HepG2 (cell line): ENCODE measurements around the gene GNA12. TPM values are rescaled to one million over a fixed set of nuclear protein-coding genes. Genes with fewer than 3 reads are reported as not detected.

Experiments
- ATAC-seq: fragments of 200-7000 bp; cut with Tn5 transposase; 3 replicates; pipeline ENCODE4 v1.9.1; 2020; ENCODE audit warnings: mild to moderate bottlenecking, moderate library complexity
- BruUV-seq: library from RNA; stranded (reverse); fragments of 400-500 nt; replicated peaks from 2 replicates; lab custom pipeline; 2021; lab: Mats Ljungman, UMichigan
- CTCF ChIA-PET: fragments of 300-600 bp; formaldehyde crosslinking; extraction: SDS; loops from one replicate; lab custom pipeline; 2021; ENCODE audit warnings: low total read pairs, inconsistent platforms, low intra/inter-chr PET ratio; lab: Yijun Ruan, JAX
- POLR2A ChIA-PET: fragments of 350-600 bp; sonication (Branson Sonifier 250); formaldehyde crosslinking; loops from one replicate; lab custom pipeline; 2020; ENCODE audit warnings: antibody characterized with exemption, inconsistent platforms; lab: Yijun Ruan, JAX
- DNase-seq: peaks from one replicate; pipeline ENCODE4 v3.0.0-alpha.2; 2015; ENCODE audit warnings: low spot score
- FAIRE-seq: peaks from 3 replicates; lab custom pipeline; 2011; peaks lifted over from hg19 to GRCh38; lab: Jason Lieb, UNC
- H2AFZ ChIP-seq: one replicate; pipeline ENCODE4 v1.6.1; 2011; ENCODE audit warnings: low read length, inconsistent platforms
- H3K27ac ChIP-seq: fragments of 300-600 bp; 3 replicates; pipeline ENCODE4 v1.8.0; 2011; ENCODE audit warnings: mixed run types, mild to moderate bottlenecking, mixed read lengths, low read length, inconsistent platforms; ENCODE audit not compliant: insufficient read depth; ENCODE audit errors: extremely low read length
- H3K27me3 ChIP-seq, 2 experiments: fragments of 200-600 bp in 1 of 2; 2 replicates in 1 of 2; 3 replicates in 1 of 2; pipeline versions ENCODE4 v1.6.0 to v1.8.0; 2011; ENCODE audit warnings: low read length in 2 of 2, mild to moderate bottlenecking in 2 of 2, moderate library complexity in 2 of 2, inconsistent platforms in 1 of 2; ENCODE audit not compliant: insufficient read depth in 2 of 2, control insufficient read depth in 1 of 2
- H3K36me3 ChIP-seq, 2 experiments: fragments of 200-600 bp in 1 of 2; replicated peaks in 1 of 2; 2 replicates in 1 of 2; 3 replicates in 1 of 2; pipeline versions ENCODE4 v1.5.1 to v1.8.0; 2011; ENCODE audit warnings: low read length in 2 of 2, inconsistent platforms in 1 of 2; ENCODE audit not compliant: insufficient read depth in 2 of 2, control insufficient read depth in 1 of 2
- H3K4me1 ChIP-seq: 2 replicates; pipeline ENCODE4 v1.5.1; 2012; ENCODE audit warnings: low read length, inconsistent platforms; ENCODE audit not compliant: insufficient read depth
- H3K4me2 ChIP-seq: 2 replicates; pipeline ENCODE4 v1.6.0; 2011; ENCODE audit warnings: low read depth, low read length, inconsistent platforms
- H3K4me3 ChIP-seq, 3 experiments: fragments of 200-600 bp in 1 of 3; sonication (generic), shearing (Covaris generic) in 1 of 3; replicated peaks in 1 of 3; 2 replicates each; pipeline ENCODE4 v1.5.1; 2011 to 2016; ENCODE audit warnings: low read length in 3 of 3, inconsistent platforms in 2 of 3, low read depth in 2 of 3, mild to moderate bottlenecking in 2 of 3, control low read depth in 1 of 3, mixed read lengths in 1 of 3; ENCODE audit not compliant: insufficient read depth in 1 of 3
- H3K79me2 ChIP-seq: one replicate; pipeline ENCODE4 v1.6.1; 2011; ENCODE audit warnings: low read length, inconsistent platforms; ENCODE audit not compliant: insufficient read depth
- H3K9ac ChIP-seq: 2 replicates; pipeline ENCODE4 v1.6.0; 2011; ENCODE audit warnings: mild to moderate bottlenecking, low read depth, low read length, inconsistent platforms; ENCODE audit not compliant: insufficient read depth
- H3K9me3 ChIP-seq: 2 replicates; pipeline ENCODE4 v1.5.1; 2012; ENCODE audit warnings: mild to moderate bottlenecking, low read length
- H4K20me1 ChIP-seq: 2 replicates; pipeline ENCODE4 v1.6.0; 2011; ENCODE audit warnings: inconsistent platforms, mild to moderate bottlenecking, low read length, moderate library complexity; ENCODE audit not compliant: insufficient read depth
- BCL6 ChIP-seq: IDR thresholded peaks from 2 replicates; pipeline ENCODE4 v1.6.1; 2016; ENCODE audit warnings: missing genetic modification reagents, missing compliant biosample characterization
- EZH2 ChIP-seq: conservative IDR thresholded peaks from 2 replicates; pipeline ENCODE4 v1.6.1; 2012; ENCODE audit warnings: mild to moderate bottlenecking, low read depth, low read length, moderate library complexity
- KAT2B ChIP-seq: fragments of 150-350 bp; IDR thresholded peaks from 2 replicates; pipeline ENCODE4 v1.6.1; 2014; ENCODE audit warnings: low read depth, low read length, borderline replicate concordance
- NR2F1 ChIP-seq, 2 experiments: fragments of 450-650 bp in 1 of 2; formaldehyde crosslinking in 1 of 2; IDR thresholded peaks; 2 replicates each; pipeline versions ENCODE4 v1.5.0 to v1.6.1; 2016 to 2020; ENCODE audit warnings: mild to moderate bottlenecking in 1 of 2, missing compliant biosample characterization in 1 of 2, missing genetic modification reagents in 1 of 2, moderate library complexity in 1 of 2
- RBM39 ChIP-seq: fragments of 200-400 bp; formaldehyde crosslinking; IDR thresholded peaks from one replicate; pipeline ENCODE4 v1.6.1; 2018; ENCODE audit warnings: antibody characterized with exemption, mild to moderate bottlenecking, low read depth, low read length; ENCODE audit not compliant: poor library complexity, severe bottlenecking
- TOE1 ChIP-seq: sonication (generic); formaldehyde crosslinking; IDR thresholded peaks from 2 replicates; pipeline ENCODE4 v1.4.0; 2020; ENCODE audit warnings: mild to moderate bottlenecking, missing genetic modification reagents
- U2AF1 ChIP-seq: fragments of 200-400 bp; formaldehyde crosslinking; optimal IDR thresholded peaks from 2 replicates; pipeline ENCODE3; 2017; ENCODE audit warnings: mild to moderate bottlenecking, low read depth, low read length
- ZNF780A ChIP-seq: sonication (generic); formaldehyde crosslinking; IDR thresholded peaks from 2 replicates; pipeline ENCODE4 v1.8.0; 2022; ENCODE audit warnings: mild to moderate bottlenecking, missing genetic modification reagents, moderate library complexity
- WGBS: methylation state at CpG from one replicate; pipeline ENCODE4 v1.1.6; 2017; ENCODE audit warnings: low lambda C conversion rate; 5-methylcytosine and 5-hydroxymethylcytosine counted together
- in situ Hi-C: cut with HindIII; loops from 2 replicates; pipeline ENCODE4 v1.10.0; 2017; ENCODE audit warnings: low pct_unique_long_range_greater_than_20kb; ENCODE audit not compliant: extremely low pct_ligation_motif_present
- intact Hi-C: fragments of 100-400 bp; cut with micrococcal nuclease; formaldehyde crosslinking; loops from one replicate; pipeline ENCODE4 v1.10.0; 2022; ENCODE audit not compliant: unreplicated experiment
- polyA plus RNA-seq, 8 experiments: library from polyadenylated mRNA; depleted of rRNA in 3 of 8; stranded (reverse) in 7 of 8; unstranded in 1 of 8; fragments of >200 nt; fragmentation: Illumina TruSeq in 4 of 8; extraction: Trizol in 4 of 8; gene quantifications; 2 replicates each; pipeline versions ENCODE4 v1.2.1 to v1.2.3, GENCODE V29; 2011 to 2016; ENCODE audit warnings: low read depth in 4 of 8, missing spikeins in 1 of 8, mixed read lengths in 1 of 8; ENCODE audit not compliant: insufficient read depth in 1 of 8
- total RNA-seq, 5 experiments: library from RNA; depleted of rRNA; stranded (reverse); fragments of >200 nt; fragmentation: Illumina TruSeq; extraction: Trizol; gene quantifications; 2 replicates each; pipeline ENCODE4 v1.2.3, GENCODE V29; 2016; ENCODE audit warnings: low read depth in 1 of 5
- TF ChIP-seq, protein P1 (sequence below): sonication (generic); formaldehyde crosslinking; IDR thresholded peaks from 2 replicates; pipeline ENCODE4 v1.9.0; 2021; ENCODE audit warnings: missing genetic modification reagents, borderline replicate concordance
- TF ChIP-seq, protein P2 (sequence below): sonication (generic); formaldehyde crosslinking; IDR thresholded peaks from 2 replicates; pipeline ENCODE4 v1.4.0; 2020; ENCODE audit warnings: missing genetic modification reagents

The GNA12 gene
- total and polyA plus RNA-seq, 2 of the 13 experiments (the other 11 are each of a cell fraction or from before 2014, with no cell fraction given) = 16.2 to 50.9 TPM

DNA sequence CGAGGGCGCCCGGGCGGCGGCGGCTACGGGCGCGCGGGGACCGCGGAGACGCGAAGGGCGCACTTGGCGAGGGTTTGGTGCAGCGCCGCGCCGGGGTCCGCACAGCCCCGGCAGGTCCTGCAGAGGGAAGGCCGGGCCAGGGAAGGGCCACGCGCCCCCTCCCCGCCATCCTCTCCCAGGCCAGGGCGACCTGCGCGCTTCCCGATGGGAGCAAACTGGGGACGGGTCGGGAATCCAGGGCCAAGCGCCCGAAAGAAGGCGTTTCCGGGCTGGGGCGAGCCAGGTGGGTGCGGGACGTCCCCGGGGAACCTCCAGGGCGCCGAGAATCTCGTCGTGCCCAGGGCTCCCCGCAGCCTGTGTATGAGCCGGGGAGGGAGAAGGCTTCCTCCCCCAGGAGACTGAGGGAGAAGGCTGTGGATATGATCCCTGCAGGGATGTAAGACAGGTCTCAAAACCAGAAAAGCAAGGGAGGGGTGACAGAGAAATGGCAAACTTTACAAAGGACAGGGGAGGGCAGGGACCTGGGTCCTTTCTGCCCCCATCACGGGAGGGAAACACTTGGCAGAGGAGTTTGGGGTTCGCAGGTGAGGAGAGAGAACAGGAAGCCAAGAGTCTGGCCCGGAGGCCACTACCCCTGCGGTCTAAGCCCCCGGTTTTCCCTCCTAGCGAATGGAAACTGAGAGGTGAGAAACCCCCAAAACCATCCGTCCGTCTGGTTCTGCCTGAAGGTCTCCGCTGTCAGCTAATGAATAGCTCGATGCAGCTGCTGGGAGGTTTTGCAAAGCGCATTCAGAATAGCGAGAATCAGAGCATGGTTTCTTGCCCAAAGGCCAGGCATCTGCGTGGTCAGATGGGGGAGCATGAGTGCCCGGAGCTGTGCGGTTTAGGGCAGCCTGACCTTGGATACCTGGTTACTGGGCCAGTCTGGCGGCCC lies 155.4 kb downstream of the GNA12 start:
- no peaks in the 10 kb centered on the region for H3K9me3 ChIP-seq
- DNase-seq (no peak), ATAC-seq (peak; percentile 9; the same call in 2 of the 3 replicates), FAIRE-seq (no peak)
- no peaks in the 10 kb centered on the region for H3K36me3 ChIP-seq
- peaks cover 37% of the 10 kb centered on the region for H3K4me1 ChIP-seq
- intact Hi-C loops = no loop called here
- POLR2A ChIA-PET = no interaction called here
- H2AFZ ChIP-seq = no peak overlapping the region
- peaks cover 23 to 68% of the 10 kb centered on the region in 2 experiments for H3K27me3 ChIP-seq
- in situ Hi-C loops = no loop called here
- TF ChIP-seq, protein P1, sequence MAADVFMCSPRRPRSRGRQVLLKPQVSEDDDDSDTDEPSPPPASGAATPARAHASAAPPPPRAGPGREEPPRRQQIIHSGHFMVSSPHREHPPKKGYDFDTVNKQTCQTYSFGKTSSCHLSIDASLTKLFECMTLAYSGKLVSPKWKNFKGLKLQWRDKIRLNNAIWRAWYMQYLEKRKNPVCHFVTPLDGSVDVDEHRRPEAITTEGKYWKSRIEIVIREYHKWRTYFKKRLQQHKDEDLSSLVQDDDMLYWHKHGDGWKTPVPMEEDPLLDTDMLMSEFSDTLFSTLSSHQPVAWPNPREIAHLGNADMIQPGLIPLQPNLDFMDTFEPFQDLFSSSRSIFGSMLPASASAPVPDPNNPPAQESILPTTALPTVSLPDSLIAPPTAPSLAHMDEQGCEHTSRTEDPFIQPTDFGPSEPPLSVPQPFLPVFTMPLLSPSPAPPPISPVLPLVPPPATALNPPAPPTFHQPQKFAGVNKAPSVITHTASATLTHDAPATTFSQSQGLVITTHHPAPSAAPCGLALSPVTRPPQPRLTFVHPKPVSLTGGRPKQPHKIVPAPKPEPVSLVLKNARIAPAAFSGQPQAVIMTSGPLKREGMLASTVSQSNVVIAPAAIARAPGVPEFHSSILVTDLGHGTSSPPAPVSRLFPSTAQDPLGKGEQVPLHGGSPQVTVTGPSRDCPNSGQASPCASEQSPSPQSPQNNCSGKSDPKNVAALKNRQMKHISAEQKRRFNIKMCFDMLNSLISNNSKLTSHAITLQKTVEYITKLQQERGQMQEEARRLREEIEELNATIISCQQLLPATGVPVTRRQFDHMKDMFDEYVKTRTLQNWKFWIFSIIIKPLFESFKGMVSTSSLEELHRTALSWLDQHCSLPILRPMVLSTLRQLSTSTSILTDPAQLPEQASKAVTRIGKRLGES = no peak
- TF ChIP-seq U2AF1 = no peak
- TF ChIP-seq ZNF780A = no peak
- no peak for TF ChIP-seq NR2F1 (CRISPR knock-in tag; IDR thresholded peaks at IDR 0.05)
- TF ChIP-seq EZH2 = peak; percentile 92; the same call in 1 of the 2 replicates
- TF ChIP-seq KAT2B = no peak
- TF ChIP-seq TOE1 = no peak
- TF ChIP-seq BCL6 (CRISPR knock-in tag) = no peak
- TF ChIP-seq, protein P2, sequence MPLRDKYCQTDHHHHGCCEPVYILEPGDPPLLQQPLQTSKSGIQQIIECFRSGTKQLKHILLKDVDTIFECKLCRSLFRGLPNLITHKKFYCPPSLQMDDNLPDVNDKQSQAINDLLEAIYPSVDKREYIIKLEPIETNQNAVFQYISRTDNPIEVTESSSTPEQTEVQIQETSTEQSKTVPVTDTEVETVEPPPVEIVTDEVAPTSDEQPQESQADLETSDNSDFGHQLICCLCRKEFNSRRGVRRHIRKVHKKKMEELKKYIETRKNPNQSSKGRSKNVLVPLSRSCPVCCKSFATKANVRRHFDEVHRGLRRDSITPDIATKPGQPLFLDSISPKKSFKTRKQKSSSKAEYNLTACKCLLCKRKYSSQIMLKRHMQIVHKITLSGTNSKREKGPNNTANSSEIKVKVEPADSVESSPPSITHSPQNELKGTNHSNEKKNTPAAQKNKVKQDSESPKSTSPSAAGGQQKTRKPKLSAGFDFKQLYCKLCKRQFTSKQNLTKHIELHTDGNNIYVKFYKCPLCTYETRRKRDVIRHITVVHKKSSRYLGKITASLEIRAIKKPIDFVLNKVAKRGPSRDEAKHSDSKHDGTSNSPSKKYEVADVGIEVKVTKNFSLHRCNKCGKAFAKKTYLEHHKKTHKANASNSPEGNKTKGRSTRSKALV = peak; percentile 81
- TF ChIP-seq RBM39 = no peak
- no peak overlapping the region for H3K4me3 ChIP-seq
- CTCF ChIA-PET = no interaction called here
- no peaks in the 10 kb centered on the region for H4K20me1 ChIP-seq
- no peak overlapping the region for H3K9ac ChIP-seq
- BruUV-seq = no TSS peak
- H3K27ac ChIP-seq = no peak overlapping the region
- no peaks in the 10 kb centered on the region for H3K79me2 ChIP-seq
- 5% methylated on average over 11 of the region's 62 CpGs for WGBS
- H3K4me2 ChIP-seq = no peak overlapping the region
